ENCODE measurements around the gene CLTRN.

DNA sequence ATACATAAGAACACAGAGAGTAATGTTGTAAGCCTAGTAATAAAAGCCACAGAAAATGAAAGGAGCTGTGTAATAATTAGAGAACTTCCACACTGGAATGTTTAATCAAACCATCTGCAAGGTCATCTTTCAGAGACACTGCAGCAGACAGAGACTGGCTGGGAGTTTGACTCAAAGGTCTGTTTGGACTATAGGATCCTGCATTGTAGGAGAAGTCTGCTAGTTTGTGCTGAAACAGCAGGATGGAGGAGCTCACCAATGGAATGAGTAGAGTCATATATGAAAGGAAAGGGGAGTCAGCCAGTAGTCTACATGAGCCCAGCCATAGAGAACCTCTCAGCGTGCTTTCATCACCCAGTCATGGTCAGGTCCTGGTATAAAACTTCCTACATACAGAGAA lies 59.4 kb downstream of the CLTRN start:
- TF ChIP-seq, protein P1, sequence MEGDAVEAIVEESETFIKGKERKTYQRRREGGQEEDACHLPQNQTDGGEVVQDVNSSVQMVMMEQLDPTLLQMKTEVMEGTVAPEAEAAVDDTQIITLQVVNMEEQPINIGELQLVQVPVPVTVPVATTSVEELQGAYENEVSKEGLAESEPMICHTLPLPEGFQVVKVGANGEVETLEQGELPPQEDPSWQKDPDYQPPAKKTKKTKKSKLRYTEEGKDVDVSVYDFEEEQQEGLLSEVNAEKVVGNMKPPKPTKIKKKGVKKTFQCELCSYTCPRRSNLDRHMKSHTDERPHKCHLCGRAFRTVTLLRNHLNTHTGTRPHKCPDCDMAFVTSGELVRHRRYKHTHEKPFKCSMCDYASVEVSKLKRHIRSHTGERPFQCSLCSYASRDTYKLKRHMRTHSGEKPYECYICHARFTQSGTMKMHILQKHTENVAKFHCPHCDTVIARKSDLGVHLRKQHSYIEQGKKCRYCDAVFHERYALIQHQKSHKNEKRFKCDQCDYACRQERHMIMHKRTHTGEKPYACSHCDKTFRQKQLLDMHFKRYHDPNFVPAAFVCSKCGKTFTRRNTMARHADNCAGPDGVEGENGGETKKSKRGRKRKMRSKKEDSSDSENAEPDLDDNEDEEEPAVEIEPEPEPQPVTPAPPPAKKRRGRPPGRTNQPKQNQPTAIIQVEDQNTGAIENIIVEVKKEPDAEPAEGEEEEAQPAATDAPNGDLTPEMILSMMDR (IDR thresholded peaks at IDR 0.05; ENCODE audit: low read depth, low read length, poor library complexity, severe bottlenecking): no peak
- no peak for TF ChIP-seq EZH2phosphoT487 (IDR thresholded peaks at IDR 0.05; ENCODE audit: borderline replicate concordance, low read length)
